Lower leg skin (tissue), 3 donors: ENCODE results near the gene OR4X1.

Source experiments
- CTCF ChIP-seq, 3 donors: fragments of 450-650 bp; IDR thresholded peaks; one replicate each; pipeline ENCODE4 v1.5.1; 2016; ENCODE audit warnings: antibody characterized with exemption in 3 of 3, mild to moderate bottlenecking in 3 of 3, moderate library complexity in 2 of 3
- POLR2A ChIP-seq, 2 donors: fragments of 450-650 bp; IDR thresholded peaks; one replicate each; pipeline ENCODE4 v1.6.1; 2016 to 2017; ENCODE audit warnings: antibody characterized with exemption in 2 of 2, mild to moderate bottlenecking in 1 of 2, moderate library complexity in 1 of 2

GRCh38 chr11:48263423-48263911, at the start of gene OR4X1:
- TF ChIP-seq CTCF (IDR thresholded peaks at IDR 0.05) (no peak), POLR2A (IDR thresholded peaks at IDR 0.05) (no peak)
